Activated T-helper 2 cell treated with anti-CD3 and anti-CD28 coated beads, Interferon-gamma antibody, Interleukin-2, Interleukin-4, amounts not matched to agents 10 μg/mL and 5 μg/mL and 100 μg/mL, durations not matched to agents 14 hours and 24 hours and 36 hours (primary cell): ENCODE results near the gene RELA. TPM values are rescaled to one million over a fixed set of nuclear protein-coding genes. Genes with fewer than 3 reads are reported as not detected.
"Not testable (repeated sequence)": the region's sequence is repeated elsewhere in the genome, so short reads cannot be mapped to it uniquely, and the experiment has no call there.

Source experiments
- DNase-seq: peaks from one replicate; pipeline ENCODE4 v3.0.0; 2021; ENCODE audit warnings: low spot score
- H3K27ac Mint-ChIP-seq: one replicate; pipeline ENCODE4 v1.8.0; 2021; ENCODE audit warnings: mixed read lengths
- H3K27me3 Mint-ChIP-seq: one replicate; pipeline ENCODE4 v1.8.0; 2021; ENCODE audit warnings: low read depth, mixed read lengths
- H3K36me3 Mint-ChIP-seq: one replicate; pipeline ENCODE4 v1.8.0; 2021; ENCODE audit warnings: low read depth, mixed read lengths
- H3K4me1 Mint-ChIP-seq: one replicate; pipeline ENCODE4 v1.8.0; 2021; ENCODE audit warnings: low read depth, mixed read lengths
- H3K4me3 Mint-ChIP-seq: one replicate; pipeline ENCODE4 v1.8.0; 2021; ENCODE audit warnings: low read depth, mild to moderate bottlenecking, moderate library complexity, mixed read lengths
- H3K9me3 Mint-ChIP-seq: one replicate; pipeline ENCODE4 v1.8.0; 2021; ENCODE audit warnings: mixed read lengths
- intact Hi-C: fragments of 100-400 bp; cut with micrococcal nuclease; formaldehyde crosslinking; loops from one replicate; pipeline ENCODE4 v1.15.1; 2023
- total RNA-seq: library from RNA; stranded (reverse); gene quantifications from 2 replicates; pipeline ENCODE4 v1.2.3, GENCODE V29; 2022

The RELA gene
- total RNA-seq, 1 donor from 2014 or later, result 89.3 TPM

GRCh38 chr11:65640483-65641296, 22.0 kb downstream of the RELA start:
- Mint-ChIP-seq H3K27me3 (no peaks in the 10 kb centered on the region), H3K9me3 (no peaks in the 10 kb centered on the region), H3K27ac (peak overlapping the region; percentile 77), H3K36me3 (peaks cover 46% of the 10 kb centered on the region), H3K4me3 (peak overlapping the region; percentile 95), H3K4me1 (peaks cover 31% of the 10 kb centered on the region)
- intact Hi-C loops, result no loop called here
- no peak for DNase-seq

- Mint-ChIP-seq H3K4me3 (peak overlapping the region; percentile 95), H3K27ac (peak overlapping the region; percentile 77), H3K36me3 (peaks cover 47% of the 10 kb centered on the region), H3K9me3 (no peaks in the 10 kb centered on the region), H3K4me1 (peaks cover 31% of the 10 kb centered on the region), H3K27me3 (no peaks in the 10 kb centered on the region)
- DNase-seq, result peak; percentile 61
- intact Hi-C loops, result no loop called here
Measured at GRCh38 chr11:65639623-65640482, 22.9 kb downstream of the RELA start.

- H3K27me3 Mint-ChIP-seq, intact Hi-C loops, DNase-seq, H3K9me3 Mint-ChIP-seq: not testable (repeated sequence)
- H3K36me3 Mint-ChIP-seq, result peaks cover 50% of the 10 kb centered on the region
- peak overlapping the region; percentile 95 for H3K4me3 Mint-ChIP-seq
- H3K4me1 Mint-ChIP-seq, result peaks cover 31% of the 10 kb centered on the region
- peak overlapping the region; percentile 88 for H3K27ac Mint-ChIP-seq
Measured at GRCh38 chr11:65639228-65639597, 23.5 kb downstream of the RELA start.

GRCh38 chr11:65637794-65638419, 24.8 kb downstream of the RELA start, which contains the start of gene SIPA1:
TSS of gene SIPA1 (plus strand) at chr11:65638101. CDS start at chr11:65640922, 2,821 bp downstream.
- H3K9me3 Mint-ChIP-seq, result no peaks in the 10 kb centered on the region
- H3K27ac Mint-ChIP-seq, result peak within 1 kb of the TSS; percentile 88
- peaks cover 44% of the 10 kb centered on the region for H3K36me3 Mint-ChIP-seq
- peak; percentile 68 for DNase-seq
- H3K4me3 Mint-ChIP-seq, result peak within 1 kb of the TSS; percentile 95
- intact Hi-C loops, result no loop called here
- H3K4me1 Mint-ChIP-seq, result peaks cover 32% of the 10 kb centered on the region
- H3K27me3 Mint-ChIP-seq, result no peaks in the 10 kb centered on the region

GRCh38 chr11:65637032-65637557, 25.6 kb downstream of the RELA start:
- H3K4me1 Mint-ChIP-seq, result peaks cover 32% of the 10 kb centered on the region

GRCh38 chr11:65636108-65637031, 26.3 kb downstream of the RELA start:
- Mint-ChIP-seq H3K4me1 (peaks cover 27% of the 10 kb centered on the region), H3K27ac (peak overlapping the region; percentile 12)

More at GRCh38 chr11:65637032-65637557, 25.6 kb downstream of the RELA start:
- peak overlapping the region; percentile 95 for H3K4me3 Mint-ChIP-seq
- H3K27me3 Mint-ChIP-seq, result no peaks in the 10 kb centered on the region
- peak overlapping the region; percentile 42 for H3K27ac Mint-ChIP-seq
- H3K36me3 Mint-ChIP-seq, result peaks cover 43% of the 10 kb centered on the region
- H3K9me3 Mint-ChIP-seq, result no peaks in the 10 kb centered on the region
- DNase-seq, result no peak
- intact Hi-C loops, result no loop called here

GRCh38 chr11:65634905-65635731, 27.6 kb downstream of the RELA start:
- Mint-ChIP-seq H3K4me1 (peaks cover 22% of the 10 kb centered on the region), H3K9me3 (no peaks in the 10 kb centered on the region), H3K27ac (no peak overlapping the region), H3K36me3 (peaks cover 34% of the 10 kb centered on the region), H3K4me3 (no peak overlapping the region), H3K27me3 (no peaks in the 10 kb centered on the region)
- DNase-seq, result no peak
- intact Hi-C loops, result no loop called here

More at GRCh38 chr11:65636108-65637031, 26.3 kb downstream of the RELA start:
- intact Hi-C loops, result no loop called here
- H3K36me3 Mint-ChIP-seq, result peaks cover 36% of the 10 kb centered on the region
- no peaks in the 10 kb centered on the region for H3K9me3 Mint-ChIP-seq
- no peak for DNase-seq
- no peaks in the 10 kb centered on the region for H3K27me3 Mint-ChIP-seq
- peak overlapping the region; percentile 60 for H3K4me3 Mint-ChIP-seq

GRCh38 chr11:65634440-65634839, 28.3 kb downstream of the RELA start:
- DNase-seq, result no peak
- Mint-ChIP-seq H3K27me3 (no peaks in the 10 kb centered on the region), H3K27ac (no peak overlapping the region), H3K4me1 (peaks cover 17% of the 10 kb centered on the region), H3K9me3 (no peaks in the 10 kb centered on the region), H3K36me3 (peaks cover 34% of the 10 kb centered on the region), H3K4me3 (no peak overlapping the region)
- intact Hi-C loops, result no loop called here

GRCh38 chr11:65634109-65634436, 28.6 kb downstream of the RELA start:
- no peak overlapping the region for H3K27ac Mint-ChIP-seq
- H3K27me3 Mint-ChIP-seq, result no peaks in the 10 kb centered on the region
- H3K4me1 Mint-ChIP-seq, result peaks cover 17% of the 10 kb centered on the region
- intact Hi-C loops, result no loop called here
- no peak overlapping the region for H3K4me3 Mint-ChIP-seq
- DNase-seq, result no peak
- no peaks in the 10 kb centered on the region for H3K9me3 Mint-ChIP-seq
- peaks cover 37% of the 10 kb centered on the region for H3K36me3 Mint-ChIP-seq

- Mint-ChIP-seq H3K4me3 (no peak overlapping the region), H3K27me3 (no peaks in the 10 kb centered on the region), H3K9me3 (no peaks in the 10 kb centered on the region), H3K4me1 (peaks cover 14% of the 10 kb centered on the region), H3K27ac (peak overlapping the region; percentile 9), H3K36me3 (peaks cover 36% of the 10 kb centered on the region)
- DNase-seq, result no peak
- intact Hi-C loops, result no loop called here
Measured at GRCh38 chr11:65633390-65634108, 29.2 kb downstream of the RELA start.

- Mint-ChIP-seq H3K9me3 (no peaks in the 10 kb centered on the region), H3K27ac (no peak overlapping the region), H3K4me3 (no peak overlapping the region), H3K4me1 (peaks cover 6% of the 10 kb centered on the region), H3K27me3 (no peaks in the 10 kb centered on the region), H3K36me3 (peaks cover 45% of the 10 kb centered on the region)
- DNase-seq, result no peak
- intact Hi-C loops, result no loop called here
Measured at GRCh38 chr11:65630215-65630614, 32.5 kb downstream of the RELA start.
